HUES64 (cell line): ENCODE measurements around the gene CCDC171.
"Not testable (repeated sequence)": the region's sequence is repeated elsewhere in the genome, so short reads cannot be mapped to it uniquely, and the experiment has no call there.

Source experiments
- H3K27ac ChIP-seq: 2 replicates; pipeline ENCODE4 v1.7.0; 2013; ENCODE audit warnings: low read depth, low read length, inconsistent platforms
- H3K27me3 ChIP-seq: 2 replicates; pipeline ENCODE4 v1.6.1; 2013; ENCODE audit warnings: mild to moderate bottlenecking, low read length; ENCODE audit not compliant: insufficient read depth
- H3K36me3 ChIP-seq: 2 replicates; pipeline ENCODE4 v1.6.1; 2013; ENCODE audit warnings: mild to moderate bottlenecking, low read length; ENCODE audit not compliant: insufficient read depth
- H3K4me1 ChIP-seq: 2 replicates; pipeline ENCODE4 v1.6.1; 2013; ENCODE audit warnings: mild to moderate bottlenecking, low read length, moderate library complexity; ENCODE audit not compliant: insufficient read depth
- H3K4me3 ChIP-seq: 2 replicates; pipeline ENCODE4 v1.5.1; 2013; ENCODE audit warnings: mild to moderate bottlenecking, low read length, moderate library complexity
- H3K9ac ChIP-seq: 2 replicates; pipeline ENCODE4 v1.6.1; 2013; ENCODE audit warnings: mild to moderate bottlenecking, low read depth, low read length
- H3K9me3 ChIP-seq: 2 replicates; pipeline ENCODE4 v1.6.1; 2013; ENCODE audit warnings: low read depth, low read length; ENCODE audit not compliant: insufficient read depth
- WGBS: fragments of 150-250, 120-280 bp; methylation state at CpG from one replicate; pipeline ENCODE4 v1.1.7; 2013; ENCODE audit warnings: missing lambda C conversion rate; 5-methylcytosine and 5-hydroxymethylcytosine counted together

CCDC171 gene

DNA sequence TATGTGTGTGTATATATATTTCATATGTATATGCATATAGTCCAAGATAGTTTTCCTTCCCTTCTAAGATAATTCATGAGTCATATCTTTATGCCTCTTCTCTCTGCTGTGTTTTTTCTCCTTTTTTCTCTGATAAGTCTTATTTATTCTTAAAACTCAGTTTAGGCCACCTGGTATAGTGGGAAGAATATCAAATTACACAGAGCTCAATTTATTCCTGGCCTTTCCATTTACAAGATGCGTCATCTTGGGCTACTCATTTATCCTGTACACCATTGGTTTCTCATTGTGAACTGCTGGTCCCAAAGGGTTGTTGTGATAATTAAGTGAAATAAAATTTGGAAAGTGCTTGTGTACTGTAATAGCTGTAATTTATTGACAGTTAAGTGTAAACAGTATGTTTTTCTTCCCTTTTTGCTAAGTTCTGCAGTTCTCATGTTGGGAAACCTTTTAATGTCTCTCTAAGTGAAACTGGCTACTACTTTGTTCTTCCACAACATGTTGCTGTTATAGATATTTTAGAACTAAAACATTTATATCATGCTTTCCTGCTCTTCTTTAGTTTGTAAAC lies 19.4 kb downstream of the CCDC171 start:
- Histone ChIP-seq H3K9me3 (no peaks in the 10 kb centered on the region), H3K27me3 (no peaks in the 10 kb centered on the region), H3K9ac (no peak overlapping the region), H3K36me3 (no peaks in the 10 kb centered on the region), H3K4me3 (no peak overlapping the region), H3K4me1 (no peaks in the 10 kb centered on the region), H3K27ac (no peak overlapping the region)
- 100% methylated on average over 1 of the region's 1 CpG for WGBS

- Histone ChIP-seq H3K27ac (no peak overlapping the region), H3K36me3 (no peaks in the 10 kb centered on the region), H3K27me3 (no peaks in the 10 kb centered on the region), H3K9me3 (no peaks in the 10 kb centered on the region), H3K9ac (no peak overlapping the region), H3K4me3 (no peak overlapping the region), H3K4me1 (no peaks in the 10 kb centered on the region)
- 93% methylated on average over 8 of the region's 8 CpGs for WGBS
Observed at GRCh38 chr9:15576350-15577050, 23.7 kb downstream of the CCDC171 start.

- Histone ChIP-seq H3K9ac (no peak overlapping the region), H3K4me3 (no peak overlapping the region), H3K9me3 (no peaks in the 10 kb centered on the region), H3K4me1 (no peaks in the 10 kb centered on the region), H3K36me3 (no peaks in the 10 kb centered on the region), H3K27ac (no peak overlapping the region), H3K27me3 (no peaks in the 10 kb centered on the region)
- 95% methylated on average over 6 of the region's 6 CpGs for WGBS
Observed at GRCh38 chr9:15578714-15579113, 25.9 kb downstream of the CCDC171 start.

DNA sequence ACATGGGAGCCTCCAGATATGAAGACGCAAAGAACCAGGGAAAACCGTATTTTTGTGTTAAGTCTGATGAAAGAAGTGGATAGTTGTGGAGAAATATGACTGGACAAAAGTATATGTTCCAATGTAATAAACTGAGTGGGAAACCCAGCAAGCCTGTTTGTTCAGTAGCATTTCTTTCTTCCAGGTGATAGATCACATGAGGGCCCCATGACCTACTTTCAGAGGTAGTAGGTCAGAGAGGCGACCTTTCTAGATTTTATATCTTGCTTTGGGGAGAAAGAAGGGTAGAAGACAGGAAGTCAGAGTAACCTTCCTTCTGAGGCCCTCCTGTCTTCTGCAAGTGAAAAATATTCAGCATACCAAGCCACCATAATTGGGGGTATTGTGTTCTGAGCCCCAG lies 31.5 kb downstream of the CCDC171 start:
- no peak overlapping the region for H3K4me3 ChIP-seq
- no peak overlapping the region for H3K9ac ChIP-seq
- no peaks in the 10 kb centered on the region for H3K36me3 ChIP-seq
- no peak overlapping the region for H3K27ac ChIP-seq
- H3K9me3 ChIP-seq, result no peaks in the 10 kb centered on the region
- H3K27me3 ChIP-seq, result no peaks in the 10 kb centered on the region
- H3K4me1 ChIP-seq, result 0 out of 2 replicates have a peak, but pooled peaks cover 5% of the 10 kb centered on the region
- 96% methylated on average over 3 of the region's 3 CpGs for WGBS

DNA sequence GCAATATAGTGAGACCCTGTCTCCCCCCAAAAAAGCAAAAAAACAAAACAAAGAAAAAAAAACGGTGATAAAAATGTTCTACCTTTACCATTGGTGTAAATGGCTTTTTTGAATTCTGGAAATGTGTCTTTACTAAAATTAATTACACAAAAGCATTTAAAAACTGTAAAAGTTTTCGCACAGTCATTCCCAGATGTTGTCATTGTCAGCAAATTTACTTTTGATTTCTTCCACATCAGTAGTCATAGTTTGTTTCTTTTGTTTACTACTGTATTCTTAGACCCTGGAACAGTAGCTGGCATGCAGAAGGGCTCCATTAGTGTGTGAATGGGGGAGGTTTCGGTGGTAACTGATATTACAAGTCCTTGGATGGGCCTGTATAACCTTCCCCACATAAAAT lies 39.5 kb downstream of the CCDC171 start:
- peaks cover 7% of the 10 kb centered on the region; the same call in 1 of the 2 replicates for H3K4me1 ChIP-seq
- 94% methylated on average over 2 of the region's 3 CpGs for WGBS

DNA sequence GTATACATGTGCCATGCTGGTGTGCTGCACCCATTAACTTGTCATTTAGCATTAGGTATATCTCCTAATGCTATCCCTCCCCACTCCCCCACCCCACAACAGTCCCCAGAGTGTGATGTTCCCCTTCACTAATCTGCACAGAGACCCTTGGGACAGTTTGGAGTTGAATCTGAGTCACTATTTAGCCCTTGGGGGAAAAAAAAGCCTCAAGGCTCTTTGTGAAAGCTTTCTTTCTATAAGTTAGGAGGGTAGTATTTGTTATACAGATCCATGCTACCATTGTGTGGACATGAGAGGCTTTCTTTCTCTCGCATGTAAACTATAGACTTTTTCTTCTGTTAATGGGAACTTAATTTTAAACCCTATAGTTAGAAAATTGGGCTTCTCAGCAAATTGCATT lies 40.1 kb downstream of the CCDC171 start:
- not testable (repeated sequence) for H3K4me3 ChIP-seq, H3K36me3 ChIP-seq, H3K9ac ChIP-seq, H3K9me3 ChIP-seq, H3K27me3 ChIP-seq, H3K4me1 ChIP-seq
- whole genome bisulfite sequencing, result no CpG with 5 or more reads among the region's 1 CpG
- 0 out of 2 replicates have a peak overlapping the region, but pooled peaks have one; percentile 23 for H3K27ac ChIP-seq

More for the DNA sequence above, 39.5 kb downstream of the CCDC171 start:
- H3K27ac ChIP-seq, result no peak overlapping the region
- H3K9ac ChIP-seq, result no peak overlapping the region
- H3K27me3 ChIP-seq, result no peaks in the 10 kb centered on the region
- no peak overlapping the region for H3K4me3 ChIP-seq
- no peaks in the 10 kb centered on the region for H3K9me3 ChIP-seq
- H3K36me3 ChIP-seq, result no peaks in the 10 kb centered on the region

GRCh38 chr9:15600666-15601330 lies 48.0 kb downstream of the CCDC171 start:
- not testable (repeated sequence) for H3K4me1 ChIP-seq, H3K36me3 ChIP-seq, H3K9ac ChIP-seq, H3K4me3 ChIP-seq, H3K27ac ChIP-seq, H3K27me3 ChIP-seq
- H3K9me3 ChIP-seq, result peaks cover 12% of the 10 kb centered on the region
- WGBS, result 96% methylated on average over 19 of the region's 19 CpGs

- Histone ChIP-seq H3K9ac (no peak overlapping the region), H3K4me3 (no peak overlapping the region), H3K9me3 (peaks cover under 1% of the 10 kb centered on the region; the same call in 1 of the 2 replicates), H3K4me1 (no peaks in the 10 kb centered on the region), H3K36me3 (no peaks in the 10 kb centered on the region), H3K27me3 (no peaks in the 10 kb centered on the region), H3K27ac (no peak overlapping the region)
- WGBS, result 11% methylated on average over 1 of the region's 2 CpGs
Observed at GRCh38 chr9:15606643-15607472, 54.0 kb downstream of the CCDC171 start.

GRCh38 chr9:15612962-15613361 lies 60.1 kb downstream of the CCDC171 start:
- WGBS, result 97% methylated on average over 2 of the region's 4 CpGs
- H3K4me3 ChIP-seq, result no peak overlapping the region
- H3K27ac ChIP-seq, result no peak overlapping the region
- no peaks in the 10 kb centered on the region for H3K36me3 ChIP-seq
- H3K9me3 ChIP-seq, result peaks cover 4% of the 10 kb centered on the region; the same call in 1 of the 2 replicates
- no peaks in the 10 kb centered on the region for H3K4me1 ChIP-seq
- H3K27me3 ChIP-seq, result no peaks in the 10 kb centered on the region
- H3K9ac ChIP-seq, result no peak overlapping the region

DNA sequence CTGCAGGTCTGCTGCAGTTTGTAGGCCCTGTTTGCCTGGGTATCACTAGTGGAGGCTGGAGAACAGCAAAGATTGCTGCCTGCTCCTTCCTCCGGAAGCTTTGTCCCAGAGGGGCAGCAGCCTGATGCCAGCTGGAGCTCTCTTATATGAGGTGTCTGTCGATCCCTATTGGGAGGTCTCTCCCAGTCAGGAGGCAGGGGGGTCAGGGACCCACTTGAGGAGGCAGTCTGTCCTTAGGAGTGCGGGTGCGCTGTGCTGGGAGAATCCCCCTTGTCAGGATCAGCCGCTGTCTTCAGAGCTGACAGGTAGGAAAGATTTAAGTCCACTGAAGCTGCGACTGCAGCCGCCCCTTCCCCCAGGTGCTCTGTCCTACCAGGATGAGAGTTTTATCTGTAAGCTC lies 64.9 kb downstream of the CCDC171 start:
- Histone ChIP-seq H3K27me3 (no peaks in the 10 kb centered on the region), H3K4me1 (no peaks in the 10 kb centered on the region), H3K36me3 (no peaks in the 10 kb centered on the region), H3K4me3 (no peak overlapping the region), H3K9ac (no peak overlapping the region), H3K9me3 (peaks cover 4% of the 10 kb centered on the region; the same call in 1 of the 2 replicates), H3K27ac (no peak overlapping the region)
- WGBS, result 93% methylated on average over 7 of the region's 7 CpGs
